Caco-2 (cell line): Measurements from ENCODE around the gene KRT13. TPM values are rescaled to one million over a fixed set of nuclear protein-coding genes. Genes with fewer than 3 reads are reported as not detected.

ENCODE experiments used
- BruUV-seq: library from RNA; stranded (reverse); fragments of 400-500 nt; replicated peaks from 2 replicates; lab custom pipeline; 2021; lab: Mats Ljungman, UMichigan
- CTCF ChIA-PET: fragments of 300-600 bp; sonication (Branson Sonifier 250); formaldehyde crosslinking; loops from one replicate; lab custom pipeline; 2022; ENCODE audit warnings: antibody characterized with exemption; lab: Charles Lee
- POLR2A ChIA-PET: fragments of 300-600 bp; sonication (Branson Sonifier 250); formaldehyde crosslinking; loops from one replicate; lab custom pipeline; 2022; ENCODE audit warnings: antibody characterized with exemption; lab: Charles Lee
- DNase-seq, 2 experiments: peaks; one replicate each; pipeline versions ENCODE4 v3.0.0 to v3.0.0-alpha.2; 2020 to 2022
- H3K27me3 ChIP-seq: replicated peaks from 2 replicates; pipeline ENCODE4 v1.6.0; 2011; ENCODE audit warnings: low read length; ENCODE audit not compliant: control insufficient read depth, insufficient read depth
- H3K36me3 ChIP-seq: 2 replicates; pipeline ENCODE4 v1.5.1; 2011; ENCODE audit warnings: low read length; ENCODE audit not compliant: control insufficient read depth, insufficient read depth
- H3K4me1 ChIP-seq: fragments of 250-450 bp; sonication (Bioruptor Pico); 2 replicates; pipeline ENCODE4 v1.5.1; 2020; ENCODE audit warnings: mild to moderate bottlenecking
- H3K4me3 ChIP-seq: 2 replicates; pipeline ENCODE4 v1.5.1; 2011; ENCODE audit warnings: low read depth, mild to moderate bottlenecking, control low read depth, low read length
- H3K9me3 ChIP-seq: fragments of 250-450 bp; sonication (Bioruptor Pico); 2 replicates; pipeline ENCODE4 v1.5.1; 2020; ENCODE audit warnings: mild to moderate bottlenecking, moderate library complexity
- H3K27ac Mint-ChIP-seq: one replicate; pipeline ENCODE4 v1.8.0; 2022; ENCODE audit warnings: mixed read lengths; ENCODE audit not compliant: unreplicated experiment
- H3K27me3 Mint-ChIP-seq: one replicate; pipeline ENCODE4 v1.8.0; 2022; ENCODE audit warnings: mixed read lengths; ENCODE audit not compliant: insufficient read depth, unreplicated experiment
- H3K36me3 Mint-ChIP-seq: one replicate; pipeline ENCODE4 v1.8.0; 2022; ENCODE audit warnings: mild to moderate bottlenecking, mixed read lengths; ENCODE audit not compliant: insufficient read depth, unreplicated experiment
- H3K4me1 Mint-ChIP-seq: one replicate; pipeline ENCODE4 v1.8.0; 2022; ENCODE audit warnings: low read depth, mixed read lengths; ENCODE audit not compliant: unreplicated experiment
- H3K4me3 Mint-ChIP-seq: one replicate; pipeline ENCODE4 v1.8.0; 2022; ENCODE audit warnings: mild to moderate bottlenecking, moderate library complexity, mixed read lengths; ENCODE audit not compliant: unreplicated experiment
- H3K9me3 Mint-ChIP-seq: one replicate; pipeline ENCODE4 v1.8.0; 2022; ENCODE audit warnings: mixed read lengths; ENCODE audit not compliant: unreplicated experiment
- intact Hi-C: fragments of 100-400 bp; cut with micrococcal nuclease; formaldehyde crosslinking; loops from one replicate; pipeline ENCODE4 v1.10.0; 2022; ENCODE audit not compliant: unreplicated experiment
- total RNA-seq: library from RNA; stranded (reverse); gene quantifications from 2 replicates; pipeline ENCODE4 v1.2.3, GENCODE V29; 2022
- TF ChIP-seq, protein P1 (sequence below), 2 experiments: fragments of 200-600 bp in 1 of 2; IDR thresholded peaks; 1 replicate in 1 of 2; 2 replicates in 1 of 2; pipeline versions ENCODE4 v1.5.1 to v1.8.0; 2011 to 2022; ENCODE audit warnings: antibody characterized with exemption in 1 of 2, control low read depth in 1 of 2, inconsistent platforms in 1 of 2, low read depth in 1 of 2, low read length in 1 of 2, mild to moderate bottlenecking in 1 of 2, moderate library complexity in 1 of 2; ENCODE audit not compliant: insufficient read depth in 1 of 2, severe bottlenecking in 1 of 2, unreplicated experiment in 1 of 2

KRT13 gene
- total RNA-seq, 1 experiment from 2014 or later: not detected

DNA sequence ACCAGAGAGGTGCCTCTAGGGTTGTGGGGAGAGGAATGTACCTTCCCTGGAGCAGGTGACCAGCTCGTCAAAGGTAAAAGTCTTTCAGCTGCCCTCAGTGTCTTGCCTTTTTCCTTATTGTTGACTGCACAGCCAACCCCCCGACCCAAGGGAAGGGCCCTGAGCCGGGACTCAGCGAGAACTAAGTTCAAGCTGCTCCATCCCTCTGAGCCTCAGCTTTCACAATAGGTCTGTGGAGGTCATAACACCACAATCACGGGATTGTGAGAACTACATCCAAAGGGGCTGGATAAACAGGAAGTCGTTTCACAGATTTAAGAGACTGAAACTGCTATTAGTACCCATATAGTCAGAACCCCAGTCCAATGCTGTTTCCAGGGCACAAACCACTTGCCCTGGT is 13.1 kb downstream of the KRT13 start:
- Mint-ChIP-seq H3K27me3 (no peaks in the 10 kb centered on the region), H3K4me1 (no peaks in the 10 kb centered on the region), H3K36me3 (no peaks in the 10 kb centered on the region), H3K9me3 (no peaks in the 10 kb centered on the region), H3K4me3 (no peak overlapping the region), H3K27ac (no peak overlapping the region)
- POLR2A ChIA-PET: no interaction called here
- DNase-seq: no peak
- TF ChIP-seq, protein P1, sequence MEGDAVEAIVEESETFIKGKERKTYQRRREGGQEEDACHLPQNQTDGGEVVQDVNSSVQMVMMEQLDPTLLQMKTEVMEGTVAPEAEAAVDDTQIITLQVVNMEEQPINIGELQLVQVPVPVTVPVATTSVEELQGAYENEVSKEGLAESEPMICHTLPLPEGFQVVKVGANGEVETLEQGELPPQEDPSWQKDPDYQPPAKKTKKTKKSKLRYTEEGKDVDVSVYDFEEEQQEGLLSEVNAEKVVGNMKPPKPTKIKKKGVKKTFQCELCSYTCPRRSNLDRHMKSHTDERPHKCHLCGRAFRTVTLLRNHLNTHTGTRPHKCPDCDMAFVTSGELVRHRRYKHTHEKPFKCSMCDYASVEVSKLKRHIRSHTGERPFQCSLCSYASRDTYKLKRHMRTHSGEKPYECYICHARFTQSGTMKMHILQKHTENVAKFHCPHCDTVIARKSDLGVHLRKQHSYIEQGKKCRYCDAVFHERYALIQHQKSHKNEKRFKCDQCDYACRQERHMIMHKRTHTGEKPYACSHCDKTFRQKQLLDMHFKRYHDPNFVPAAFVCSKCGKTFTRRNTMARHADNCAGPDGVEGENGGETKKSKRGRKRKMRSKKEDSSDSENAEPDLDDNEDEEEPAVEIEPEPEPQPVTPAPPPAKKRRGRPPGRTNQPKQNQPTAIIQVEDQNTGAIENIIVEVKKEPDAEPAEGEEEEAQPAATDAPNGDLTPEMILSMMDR (IDR thresholded peaks at IDR 0.05; ENCODE audit: insufficient read depth in 1 of 2, low read depth in 1 of 2, low read length in 1 of 2, severe bottlenecking in 1 of 2, unreplicated experiment in 1 of 2): no peak
- H3K4me1 ChIP-seq: no peaks in the 10 kb centered on the region; the same call in 1 of the 2 replicates
- H3K36me3 ChIP-seq: no peaks in the 10 kb centered on the region
- intact Hi-C loops: loop anchor here (10.0 kb wide), 1 partner anchor 168 kb away; no protein-coding TSS in a partner anchor
- H3K4me3 ChIP-seq: no peak overlapping the region
- H3K9me3 ChIP-seq: no peaks in the 10 kb centered on the region
- BruUV-seq: no TSS peak
- no peaks in the 10 kb centered on the region for H3K27me3 ChIP-seq
- CTCF ChIA-PET: no interaction called here

DNA sequence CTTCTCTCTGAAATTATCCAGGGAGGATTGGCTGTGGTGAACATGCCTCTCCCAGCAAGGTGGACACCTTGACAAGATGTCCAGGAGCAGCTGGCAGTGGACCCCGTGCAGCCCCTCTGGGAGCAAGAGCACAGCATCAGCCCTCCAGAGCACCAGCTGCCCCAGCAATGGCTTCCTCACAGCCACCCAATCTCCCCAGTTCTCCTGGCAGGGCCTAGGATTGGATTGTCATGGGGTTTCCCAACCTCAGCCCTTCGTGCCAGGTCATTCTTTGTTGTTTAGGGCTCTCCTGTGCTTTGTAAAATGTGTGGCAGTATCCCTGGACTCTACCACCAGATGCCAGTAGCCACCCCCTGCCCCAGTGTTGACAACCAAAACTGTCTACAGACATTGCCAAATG is 13.9 kb downstream of the KRT13 start:
- Mint-ChIP-seq H3K27ac (no peak overlapping the region), H3K4me1 (no peaks in the 10 kb centered on the region), H3K4me3 (no peak overlapping the region), H3K36me3 (no peaks in the 10 kb centered on the region), H3K27me3 (no peaks in the 10 kb centered on the region), H3K9me3 (no peaks in the 10 kb centered on the region)
- Histone ChIP-seq H3K4me1 (no peaks in the 10 kb centered on the region), H3K9me3 (no peaks in the 10 kb centered on the region), H3K4me3 (no peak overlapping the region), H3K36me3 (no peaks in the 10 kb centered on the region), H3K27me3 (no peaks in the 10 kb centered on the region)
- TF ChIP-seq, protein P1 (IDR thresholded peaks at IDR 0.05; ENCODE audit: insufficient read depth in 1 of 2, low read depth in 1 of 2, low read length in 1 of 2, severe bottlenecking in 1 of 2, unreplicated experiment in 1 of 2): no peak
- DNase-seq: no peak
- intact Hi-C loops: loop anchor here (10.0 kb wide), 1 partner anchor 167 kb away; no protein-coding TSS in a partner anchor
- BruUV-seq: no TSS peak
- POLR2A ChIA-PET: no interaction called here
- CTCF ChIA-PET: no interaction called here

DNA sequence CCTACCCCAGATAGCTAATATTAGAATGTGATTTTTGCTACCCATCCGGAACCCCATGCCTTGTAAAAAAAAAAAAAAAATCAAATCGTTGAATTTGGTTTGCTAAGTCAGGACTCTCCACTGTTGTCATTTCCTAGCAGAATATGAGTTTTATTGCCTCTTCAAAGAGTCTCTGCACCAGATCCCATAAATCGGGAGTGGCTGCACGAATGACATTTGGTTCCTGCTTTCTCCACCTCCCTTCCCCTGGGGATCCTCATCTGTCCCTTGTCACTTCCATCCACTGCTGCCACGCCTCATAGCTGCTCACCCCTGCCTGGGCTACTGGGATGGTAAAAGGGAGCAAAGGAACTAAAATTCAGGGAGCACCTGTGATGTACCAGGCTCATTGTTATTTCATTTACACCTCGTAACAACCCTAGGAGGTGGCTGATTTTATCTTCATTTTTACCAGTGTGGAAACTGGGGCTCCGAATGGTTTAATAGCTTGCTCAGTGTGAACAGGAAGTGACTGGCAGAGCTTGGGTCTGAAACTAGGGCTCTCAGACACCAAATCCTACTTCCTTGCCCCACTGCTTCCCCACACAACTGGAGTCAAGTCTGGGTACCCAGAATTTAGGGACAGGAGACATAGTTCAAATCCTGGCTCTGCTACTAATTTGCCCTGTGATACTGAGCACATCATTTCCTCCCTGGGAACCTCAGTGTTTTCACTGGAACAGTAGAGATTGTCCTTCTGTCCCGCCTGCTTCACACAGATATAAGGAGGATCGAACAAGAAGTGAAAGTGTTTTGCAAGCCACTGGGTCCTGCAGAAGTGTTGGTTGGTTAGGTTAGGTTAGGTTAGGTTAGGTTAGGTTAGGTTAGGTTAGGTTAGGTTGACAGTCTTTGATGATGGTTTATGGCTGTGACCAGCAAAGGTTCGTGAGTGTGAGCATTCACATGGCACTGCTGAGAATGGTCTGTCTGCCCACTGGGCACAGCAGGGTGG is 15.1 kb downstream of the KRT13 start:
- Mint-ChIP-seq H3K27ac (no peak overlapping the region), H3K36me3 (no peaks in the 10 kb centered on the region), H3K4me3 (no peak overlapping the region), H3K27me3 (no peaks in the 10 kb centered on the region), H3K9me3 (no peaks in the 10 kb centered on the region), H3K4me1 (no peaks in the 10 kb centered on the region)
- ChIA-PET CTCF (interaction anchor here (0.7 to 1.3 kb wide), 2 partner anchors 121 to 173 kb away, joined by 3 read pairs; no protein-coding TSS in a partner anchor), POLR2A (no interaction called here)
- Histone ChIP-seq H3K4me3 (no peak overlapping the region), H3K36me3 (no peaks in the 10 kb centered on the region), H3K27me3 (no peaks in the 10 kb centered on the region), H3K4me1 (no peaks in the 10 kb centered on the region), H3K9me3 (no peaks in the 10 kb centered on the region)
- DNase-seq: no peak
- BruUV-seq: no TSS peak
- TF ChIP-seq, protein P1 (IDR thresholded peaks at IDR 0.05; ENCODE audit: insufficient read depth in 1 of 2, low read depth in 1 of 2, low read length in 1 of 2, severe bottlenecking in 1 of 2, unreplicated experiment in 1 of 2): no peak
- intact Hi-C loops: loop anchor here (10.0 kb wide), 1 partner anchor 165 kb away; no protein-coding TSS in a partner anchor
